Measurements from ENCODE around the gene CEP104.

Gene CEP104

DNA sequence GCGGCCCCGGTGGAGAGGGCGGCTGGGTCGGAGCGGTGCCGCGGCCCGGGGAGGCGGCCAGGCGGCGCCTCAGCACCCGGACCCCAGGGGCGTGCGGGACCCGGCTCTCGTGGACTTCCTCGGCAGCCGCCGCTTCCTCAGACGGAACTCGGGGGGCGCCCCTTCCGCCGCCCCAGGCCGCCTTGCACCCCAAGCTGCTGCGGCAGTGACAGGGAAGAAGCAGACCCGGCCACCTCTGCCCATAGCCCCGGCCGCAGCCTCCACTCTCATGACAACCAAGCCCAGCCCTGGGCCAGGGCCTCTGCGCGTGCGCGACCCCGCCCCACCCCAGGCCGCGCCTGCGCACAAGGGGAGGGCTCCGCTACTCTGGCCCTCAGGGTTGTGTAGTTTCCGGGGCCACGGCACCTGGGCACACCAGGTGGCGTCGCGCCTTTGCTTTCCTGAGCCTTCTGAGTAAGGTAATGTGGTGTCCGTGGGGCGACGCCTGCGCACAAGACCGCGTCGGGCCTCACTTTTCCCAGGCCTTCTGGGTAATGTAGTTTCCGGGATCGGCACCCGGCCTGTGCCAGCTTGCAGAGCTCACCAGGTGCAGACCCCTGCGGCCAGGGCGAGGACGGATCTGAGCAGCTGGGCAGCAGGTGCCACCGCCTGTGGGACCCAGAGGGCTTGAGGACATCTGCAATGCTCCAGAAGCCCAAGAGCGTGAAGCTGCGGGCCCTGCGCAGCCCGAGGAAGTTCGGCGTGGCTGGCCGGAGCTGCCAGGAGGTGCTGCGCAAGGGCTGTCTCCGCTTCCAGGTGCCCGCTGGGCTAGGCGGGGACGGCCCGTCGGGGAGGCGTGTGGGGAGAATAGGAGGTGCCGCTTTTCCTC lies at the start of gene CEP104, which contains the start of gene DFFB:
CEP104 (minus strand) TSS at position 289 of the 868 bp plus-strand sequence. CDS start 4,804 bp downstream, outside the sequence.
DFFB (plus strand) TSS at position 554 of the 868 bp plus-strand sequence; CDS start at position 682, 128 bp downstream.
- DNase-seq = peak; percentile 46

DNA sequence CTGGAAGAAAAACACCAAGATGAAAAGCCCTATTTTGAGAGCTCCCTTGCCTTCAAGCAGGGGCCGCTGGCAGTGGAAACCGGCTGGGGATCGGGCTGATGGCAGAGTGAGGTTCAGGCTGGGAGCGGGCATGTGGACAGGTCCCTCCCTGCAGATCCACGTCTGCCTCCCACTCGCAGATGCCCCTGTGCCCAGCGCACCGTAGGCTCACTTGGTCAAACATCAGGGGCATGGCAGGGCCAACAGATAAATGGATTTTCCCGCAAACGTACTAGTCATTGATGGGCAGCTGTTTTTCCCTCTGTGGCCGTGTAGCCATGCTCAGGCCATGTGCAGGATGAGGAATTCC lies 49.6 kb upstream of the CEP104 start:
- DNase-seq = no peak

GRCh38 chr1:3905953-3906671 lies 49.1 kb upstream of the CEP104 start:
- no peak for DNase-seq

- DNase-seq = no peak
Observed at GRCh38 chr1:3905266-3905952, 48.4 kb upstream of the CEP104 start.

DNA sequence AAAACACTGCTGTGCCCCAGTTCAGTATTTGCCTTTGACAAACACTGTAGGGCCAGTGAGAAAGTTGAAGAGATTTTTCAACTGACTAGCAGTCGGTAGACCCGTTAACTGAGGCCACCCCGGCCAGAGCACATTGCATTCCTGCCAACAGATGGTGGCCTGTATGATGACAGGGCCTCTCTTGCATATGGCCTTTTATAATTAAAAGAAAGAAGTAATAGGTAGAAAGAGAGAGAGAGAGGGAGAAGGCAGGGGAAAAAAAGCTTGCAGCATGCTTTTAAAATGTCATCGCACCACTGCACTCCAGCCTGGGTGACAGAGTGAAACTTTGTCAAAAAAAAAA lies 47.8 kb upstream of the CEP104 start:
- no peak for DNase-seq

GRCh38 chr1:3904006-3904842 lies 47.2 kb upstream of the CEP104 start:
- no peak for DNase-seq

DNA sequence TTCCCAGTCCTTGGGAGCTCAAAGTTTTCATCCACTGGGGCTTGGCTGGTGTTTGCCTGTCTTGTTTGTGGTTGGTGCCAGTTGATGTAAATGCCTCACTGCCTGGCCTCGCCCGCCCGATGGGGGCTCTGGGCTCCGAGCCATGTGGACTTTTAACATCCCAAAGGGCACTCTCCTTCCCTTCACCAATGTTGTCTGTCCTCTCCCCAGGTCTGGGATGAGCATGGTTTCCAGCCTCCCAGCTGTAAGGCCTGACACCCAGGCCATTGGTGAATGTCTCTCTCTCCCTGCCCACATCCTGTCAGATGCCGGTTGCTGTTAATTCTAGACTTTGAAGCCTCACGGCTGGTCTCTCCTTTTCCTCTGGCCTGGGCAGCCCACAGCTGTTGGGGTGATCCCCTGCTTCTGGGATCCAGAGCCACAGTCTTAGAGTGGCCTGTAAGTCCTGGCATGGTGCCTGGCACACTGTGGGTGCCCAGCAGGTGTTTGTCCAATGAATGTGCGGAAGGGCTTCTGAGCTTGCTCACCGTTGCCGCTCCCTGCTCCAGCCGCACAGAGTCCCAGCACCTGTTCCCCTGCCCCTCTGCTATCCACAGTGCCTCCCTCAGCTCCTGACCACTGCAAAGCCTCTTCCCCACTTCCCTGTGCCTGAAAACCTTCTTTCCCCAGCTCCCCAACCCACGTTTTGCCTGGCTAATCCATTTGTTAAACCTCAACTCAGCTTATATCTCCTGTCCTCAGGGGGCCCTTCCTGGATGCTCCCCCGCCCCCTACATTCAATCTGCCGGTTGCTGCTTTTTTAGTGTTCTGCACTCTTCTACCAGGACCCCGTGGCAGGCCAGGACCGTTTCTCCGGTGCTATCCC lies 46.4 kb upstream of the CEP104 start:
- no peak for DNase-seq

- no peak for DNase-seq
Observed at GRCh38 chr1:3902571-3903091, 45.6 kb upstream of the CEP104 start.

DNA sequence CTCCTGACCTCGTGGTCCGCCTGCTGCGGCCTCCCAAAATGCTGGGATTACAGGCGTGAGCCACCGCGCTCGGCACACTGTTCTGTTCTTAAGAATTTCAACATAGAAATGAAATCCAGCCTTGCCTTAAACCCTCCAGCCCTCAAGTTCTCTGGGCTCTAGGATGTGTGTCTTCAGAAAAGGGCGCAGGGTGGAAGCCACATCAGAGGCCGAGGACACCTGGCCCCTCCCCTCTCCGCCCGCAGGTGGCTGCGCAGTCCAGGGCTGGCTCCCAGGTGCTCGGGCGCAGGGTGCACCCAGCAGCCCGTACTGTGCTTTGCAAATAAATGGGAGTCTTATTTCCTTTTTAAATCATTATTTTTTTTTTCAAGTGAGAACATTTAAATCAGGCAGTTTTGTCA lies 45.1 kb upstream of the CEP104 start:
- DNase-seq = no peak

DNA sequence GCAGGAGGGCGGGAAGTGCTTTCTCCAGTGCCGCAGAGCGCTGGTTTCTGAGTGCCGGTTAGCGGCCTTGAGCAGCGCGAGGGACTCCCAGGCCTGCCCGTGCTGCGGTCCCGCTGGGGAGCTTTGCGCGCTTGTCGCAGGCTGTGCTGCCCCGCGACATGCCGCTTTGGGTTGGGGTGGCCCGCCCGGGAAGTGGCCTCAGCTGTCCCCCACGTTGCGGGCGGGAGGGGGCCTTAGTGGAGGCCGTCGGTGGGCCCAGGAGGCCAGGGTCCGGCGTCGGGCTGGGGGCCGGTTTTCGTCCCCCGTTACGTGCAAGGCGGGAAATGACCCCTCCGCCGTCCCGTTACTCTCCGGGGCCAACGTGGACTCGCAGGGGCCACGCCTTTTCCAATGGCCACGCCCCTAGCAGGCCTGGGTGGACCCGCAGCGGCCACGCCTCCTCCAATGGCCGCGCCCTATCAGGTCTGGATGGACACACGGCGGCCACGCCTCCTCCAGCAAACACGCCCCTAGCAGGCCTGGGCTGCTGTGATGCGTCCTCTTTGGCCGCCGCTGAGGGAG lies 44.0 kb upstream of the CEP104 start:
- DNase-seq = no peak

GRCh38 chr1:3900150-3900968 lies 43.3 kb upstream of the CEP104 start, which contains the start of gene C1orf174:
Gene C1orf174, minus strand, starts transcription at chr1:3900272. Its CDS starts 86 bp downstream, at chr1:3900186.
- peak; percentile 79 for DNase-seq

DNA sequence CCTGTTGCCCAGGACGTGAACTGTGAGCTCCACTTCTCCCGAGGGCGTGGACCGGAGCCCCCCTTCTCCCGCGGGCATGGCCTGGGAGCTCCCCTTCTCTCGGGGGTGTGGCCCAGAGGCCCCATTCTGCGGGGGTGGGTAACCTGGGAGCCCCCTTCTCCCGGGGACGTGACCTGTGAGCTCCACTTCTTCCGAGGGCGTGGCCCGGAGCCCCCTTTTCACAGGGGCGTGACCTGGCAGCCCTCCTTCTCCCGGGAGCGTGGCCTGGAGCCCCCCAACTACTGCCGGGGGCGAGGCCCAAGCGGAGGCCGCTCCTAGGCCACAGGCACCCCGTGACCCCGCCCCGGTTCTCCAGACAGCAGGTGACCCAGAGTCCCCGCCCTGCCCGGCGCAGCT lies 42.7 kb upstream of the CEP104 start:
- no peak for DNase-seq

DNA sequence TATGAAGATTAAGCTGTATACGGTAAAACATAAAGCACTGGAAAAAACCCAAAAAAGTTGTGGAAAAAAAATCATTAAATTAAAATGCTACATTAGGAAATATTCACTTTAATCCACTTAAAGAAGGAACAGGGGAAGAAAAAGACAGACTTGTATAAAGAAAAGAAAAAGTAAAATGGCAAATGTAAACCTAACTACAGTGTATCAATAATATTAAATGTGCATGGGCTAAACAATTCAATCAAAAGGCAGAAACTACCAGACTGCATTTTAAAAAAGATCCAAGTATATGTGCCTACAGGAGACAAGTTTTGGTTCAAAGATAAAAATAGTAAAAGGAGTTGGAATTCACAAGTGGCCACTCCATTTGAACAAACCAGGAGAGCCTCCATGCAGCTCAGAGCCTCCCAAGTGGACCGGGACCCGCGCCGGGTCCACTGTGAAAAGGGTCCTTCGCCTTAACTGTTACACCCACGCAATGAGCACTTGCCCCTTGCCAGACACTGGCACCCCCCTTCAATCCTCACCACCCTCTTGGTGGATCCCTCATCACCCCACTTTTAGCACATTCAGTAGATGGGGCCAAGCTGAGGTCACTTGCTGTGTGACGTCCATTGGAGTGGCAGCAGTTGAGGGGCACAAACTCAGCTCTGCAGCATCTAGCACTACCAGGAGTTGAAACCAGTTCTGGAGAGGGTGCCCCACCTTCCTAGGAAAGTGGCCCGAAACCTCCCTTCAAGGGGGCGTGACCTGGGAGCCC lies 42.2 kb upstream of the CEP104 start:
- DNase-seq = no peak

GRCh38 chr1:3898475-3898735 lies 41.4 kb upstream of the CEP104 start:
- DNase-seq = no peak

- DNase-seq = no peak
Observed at GRCh38 chr1:3896396-3897000, 39.5 kb upstream of the CEP104 start.

DNA sequence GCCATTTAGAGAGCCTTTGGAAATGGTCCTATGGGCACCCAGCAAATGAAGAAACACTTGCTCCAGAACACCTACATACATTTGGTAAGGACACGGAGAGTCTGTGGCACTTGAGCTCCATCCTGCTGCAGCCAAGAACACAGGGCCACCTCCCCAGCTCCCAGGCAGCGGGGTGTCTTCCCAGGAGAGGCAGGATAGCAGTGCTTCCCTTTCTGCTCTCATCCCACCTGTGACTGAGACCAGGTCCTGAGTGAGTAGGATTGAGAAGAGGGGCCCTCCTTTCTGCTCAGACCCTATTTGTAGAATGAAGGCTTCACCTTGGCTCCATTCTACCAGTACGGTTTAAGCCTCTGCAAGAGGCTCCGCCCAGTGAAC lies 38.9 kb upstream of the CEP104 start:
- DNase-seq = no peak

DNA sequence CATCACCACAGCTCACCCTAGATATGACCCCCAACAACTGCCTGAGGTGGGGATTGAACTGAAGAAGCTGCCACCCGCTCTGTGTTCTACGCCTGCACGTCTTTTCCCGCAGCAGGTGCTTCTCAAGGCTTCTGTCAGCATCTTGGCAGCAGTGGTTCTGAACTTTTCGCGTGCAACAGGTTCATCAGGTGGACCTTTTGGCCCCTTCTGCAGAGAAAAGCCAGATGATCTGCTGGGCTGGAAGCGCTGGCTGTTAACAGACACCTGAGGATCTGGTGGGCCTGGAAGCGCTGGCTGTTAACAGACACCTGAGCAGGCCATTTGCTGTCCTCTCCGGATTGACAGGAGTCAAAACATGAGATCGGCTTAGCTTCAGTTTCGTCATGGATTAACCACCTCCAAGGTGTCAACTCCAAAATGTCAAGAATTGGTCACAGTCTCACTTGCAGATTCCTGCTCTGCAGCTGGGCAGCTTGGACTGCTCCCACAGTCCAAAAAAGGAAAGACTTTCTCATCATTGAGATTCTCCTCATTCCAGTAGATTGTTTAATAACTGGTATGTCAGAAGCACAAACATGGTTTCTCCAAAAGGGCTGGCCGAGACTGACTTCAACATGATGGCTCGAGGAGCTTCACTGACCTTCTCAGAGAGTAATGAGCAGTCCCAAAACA lies 38.4 kb upstream of the CEP104 start:
- DNase-seq = no peak

DNA sequence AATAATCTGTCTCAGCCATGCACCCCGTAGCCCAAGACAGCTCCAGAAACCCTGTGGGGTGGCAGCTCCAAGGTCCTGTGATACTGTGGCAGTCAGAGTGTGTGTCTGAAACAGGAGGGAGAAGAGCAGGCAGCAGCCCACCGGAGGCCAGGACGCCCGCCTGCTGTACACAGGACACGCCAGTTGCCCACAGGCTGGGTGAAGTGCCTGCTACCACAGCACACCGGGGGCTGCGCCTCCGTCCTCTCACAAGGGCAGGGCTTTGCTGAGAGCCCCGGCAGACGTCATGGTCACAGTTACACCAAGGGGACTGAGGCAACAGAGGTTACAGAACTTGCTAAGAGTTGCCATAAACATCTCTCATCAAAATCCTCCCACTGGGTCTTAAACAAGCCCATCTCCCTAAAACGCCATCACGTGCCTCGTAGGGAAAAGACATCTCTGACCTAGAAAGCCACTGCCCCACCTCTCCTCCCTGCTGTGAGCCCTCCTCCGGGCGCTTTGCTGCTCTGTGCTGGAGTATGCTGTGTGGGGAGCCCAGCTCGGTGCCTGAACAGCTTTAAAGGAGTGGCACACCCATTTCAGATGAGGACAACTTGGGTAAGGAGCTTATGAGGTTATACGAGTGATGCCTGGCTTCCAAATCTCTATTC lies 37.7 kb upstream of the CEP104 start:
- no peak for DNase-seq
